ENCODE measurements around the gene GSK3B. TPM values are rescaled to one million over a fixed set of nuclear protein-coding genes. Genes with fewer than 3 reads are reported as not detected.
A peak's percentile ranks its signal among the peaks of the same experiment; 100 is the strongest.

GSK3B gene
- polyA plus RNA-seq (2012; ENCODE audit: low read depth, missing spikeins): 20.8 TPM

DNA sequence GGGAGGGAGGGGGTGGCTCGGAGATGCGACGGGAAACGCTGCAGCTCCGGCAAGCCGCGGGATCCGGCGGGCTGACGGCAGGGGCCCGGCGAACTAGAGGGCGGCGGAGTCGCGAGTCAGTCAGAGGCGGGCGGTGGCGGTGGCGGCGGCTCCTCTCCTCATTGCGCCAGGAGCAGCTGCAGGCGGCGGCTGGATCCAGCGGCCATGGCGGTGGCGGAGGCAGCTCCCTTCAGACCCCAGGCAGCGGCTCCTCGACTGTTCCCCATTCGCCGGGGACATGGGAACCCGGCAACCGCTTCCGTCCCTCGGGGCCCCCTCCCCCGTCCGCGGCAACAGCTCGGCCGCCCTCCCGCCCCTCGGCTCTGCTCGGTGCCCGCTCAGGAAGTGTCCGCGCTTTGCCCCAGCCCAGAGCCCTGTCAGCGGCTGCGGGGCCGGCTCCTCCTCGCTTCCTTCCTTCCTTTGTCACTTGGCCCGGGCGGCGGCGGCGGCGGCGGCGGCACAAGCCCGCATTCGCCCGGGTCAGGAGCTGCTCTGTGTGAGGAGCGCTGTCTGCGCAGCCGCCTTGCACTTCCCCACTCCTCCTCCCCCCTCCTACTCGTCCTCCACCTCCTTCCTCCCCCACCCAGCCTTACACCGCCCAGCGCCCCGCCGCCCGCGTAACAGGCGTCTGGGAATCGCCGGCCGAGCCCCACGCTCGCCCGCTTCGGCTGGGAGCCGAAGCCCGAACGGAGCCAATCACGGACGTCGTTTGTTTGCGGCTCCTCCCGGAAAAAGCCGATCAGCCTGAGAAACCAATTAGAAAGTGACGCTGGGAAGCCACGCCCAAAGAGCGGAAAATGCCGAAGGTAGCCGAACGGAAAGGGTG is at the start of gene GSK3B:
Gene GSK3B, minus strand, starts transcription at position 537 of the 865 bp plus-strand sequence. CDS start 1,013 bp downstream, outside the sequence.
- DNase-seq (ENCODE audit: insufficient read length, low spot score) (peak; percentile 70), FAIRE-seq (peak; percentile 99)

GRCh38 chr3:120143676-120144075 is 49.4 kb upstream of the GSK3B start:
- FAIRE-seq (no peak), DNase-seq (ENCODE audit: insufficient read length, low spot score) (no peak)
- TF ChIP-seq TAF1 (IDR thresholded peaks at IDR 0.05; ENCODE audit: low read depth, low read length) (no peak), PAX5 (IDR thresholded peaks at IDR 0.05; ENCODE audit: insufficient read depth, low read length, severe bottlenecking) (no peak), SPI1 (IDR thresholded peaks at IDR 0.05; ENCODE audit: low read depth, low read length) (no peak), POLR2A (IDR thresholded peaks at IDR 0.05; ENCODE audit: low read depth, low read length) (no peak), POLR2AphosphoS5 (IDR thresholded peaks at IDR 0.05; ENCODE audit: low read depth, low read length) (no peak), POU2F2 (IDR thresholded peaks at IDR 0.05; ENCODE audit: low read depth, low read length) (no peak)

More for the DNA sequence above, at the start of gene GSK3B:
- TF ChIP-seq POLR2A (IDR thresholded peaks at IDR 0.05; ENCODE audit: low read depth, low read length) (peak; percentile 80), SPI1 (IDR thresholded peaks at IDR 0.05; ENCODE audit: low read depth, low read length) (peak; percentile 61), POU2F2 (IDR thresholded peaks at IDR 0.05; ENCODE audit: low read depth, low read length) (peak; percentile 39; the same call in 1 of the 2 replicates), TAF1 (IDR thresholded peaks at IDR 0.05; ENCODE audit: low read depth, low read length) (peak; percentile 64), POLR2AphosphoS5 (IDR thresholded peaks at IDR 0.05; ENCODE audit: low read depth, low read length) (peak; percentile 68), PAX5 (IDR thresholded peaks at IDR 0.05; ENCODE audit: insufficient read depth, low read length, severe bottlenecking) (no peak)

GRCh38 chr3:120142236-120142635 is 48.0 kb upstream of the GSK3B start:
- FAIRE-seq (no peak), DNase-seq (ENCODE audit: insufficient read length, low spot score) (no peak)
- no peak for TF ChIP-seq PAX5 (IDR thresholded peaks at IDR 0.05; ENCODE audit: insufficient read depth, low read length, severe bottlenecking)
- TF ChIP-seq POU2F2 (IDR thresholded peaks at IDR 0.05; ENCODE audit: low read depth, low read length): no peak
- no peak for TF ChIP-seq POLR2A (IDR thresholded peaks at IDR 0.05; ENCODE audit: low read depth, low read length)
- TF ChIP-seq SPI1 (IDR thresholded peaks at IDR 0.05; ENCODE audit: low read depth, low read length): no peak
- no peak for TF ChIP-seq TAF1 (IDR thresholded peaks at IDR 0.05; ENCODE audit: low read depth, low read length)
- TF ChIP-seq POLR2AphosphoS5 (IDR thresholded peaks at IDR 0.05; ENCODE audit: low read depth, low read length): no peak

DNA sequence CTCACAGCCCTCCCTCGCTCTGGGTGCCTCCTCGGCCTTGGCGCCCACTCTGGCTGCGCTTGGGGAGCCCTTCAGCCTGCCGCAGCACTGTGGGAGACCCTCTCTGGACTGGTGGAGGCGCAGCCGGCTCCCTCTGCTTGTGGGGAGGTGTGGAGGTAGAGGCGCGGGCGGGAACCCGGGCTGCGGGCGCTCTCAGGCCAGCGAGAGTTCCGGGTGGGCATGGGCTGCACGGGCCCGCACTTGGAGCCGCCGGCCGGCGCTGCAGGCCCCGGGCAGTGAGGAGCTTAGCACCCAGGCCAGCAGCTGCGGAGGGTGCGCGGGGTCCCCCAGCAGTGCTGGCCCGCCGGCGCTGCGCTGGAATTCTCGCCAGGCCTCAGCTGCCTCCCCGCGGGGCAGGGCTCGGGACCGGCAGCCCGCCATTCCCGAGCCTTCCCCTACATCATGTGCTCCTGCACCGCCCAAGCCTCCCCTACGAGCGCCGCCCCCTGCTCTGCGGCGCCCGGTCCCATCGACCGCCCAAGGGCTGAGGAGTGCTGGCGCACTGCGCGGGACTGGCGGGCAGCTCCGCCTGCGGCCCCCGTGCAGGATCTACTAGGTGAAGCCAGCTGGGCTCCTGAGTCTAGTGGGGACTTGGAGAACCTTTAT is 46.0 kb upstream of the GSK3B start:
- no peak for DNase-seq (ENCODE audit: insufficient read length, low spot score)
- TF ChIP-seq PAX5 (IDR thresholded peaks at IDR 0.05; ENCODE audit: insufficient read depth, low read length, severe bottlenecking) (no peak), POLR2A (IDR thresholded peaks at IDR 0.05; ENCODE audit: low read depth, low read length) (no peak), TAF1 (IDR thresholded peaks at IDR 0.05; ENCODE audit: low read depth, low read length) (no peak), SPI1 (IDR thresholded peaks at IDR 0.05; ENCODE audit: low read depth, low read length) (no peak), POLR2AphosphoS5 (IDR thresholded peaks at IDR 0.05; ENCODE audit: low read depth, low read length) (no peak), POU2F2 (IDR thresholded peaks at IDR 0.05; ENCODE audit: low read depth, low read length) (no peak)
- FAIRE-seq: no peak

DNA sequence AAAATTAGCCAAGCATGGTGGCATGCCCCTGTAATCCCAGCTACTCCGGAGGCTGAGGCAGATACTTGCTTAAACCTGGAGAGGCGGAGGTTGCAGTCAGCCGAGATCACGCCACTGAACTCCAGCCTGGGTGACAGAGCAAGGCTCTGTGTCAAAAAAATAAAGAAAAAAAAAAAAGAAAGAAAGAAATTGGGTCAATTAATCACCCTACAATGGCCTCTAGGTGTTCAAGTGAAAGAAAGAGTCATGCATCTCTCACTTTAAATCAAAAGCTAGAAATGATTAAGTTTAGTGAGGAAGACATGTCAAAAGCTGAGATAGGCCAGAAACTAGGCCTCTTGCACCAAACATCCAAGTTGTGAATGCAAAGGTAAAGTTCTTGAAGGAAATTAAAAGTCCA is 44.9 kb upstream of the GSK3B start:
- FAIRE-seq: no peak
- no peak for DNase-seq (ENCODE audit: insufficient read length, low spot score)
- TF ChIP-seq POLR2AphosphoS5 (IDR thresholded peaks at IDR 0.05; ENCODE audit: low read depth, low read length) (no peak), TAF1 (IDR thresholded peaks at IDR 0.05; ENCODE audit: low read depth, low read length) (no peak), PAX5 (IDR thresholded peaks at IDR 0.05; ENCODE audit: insufficient read depth, low read length, severe bottlenecking) (no peak), SPI1 (IDR thresholded peaks at IDR 0.05; ENCODE audit: low read depth, low read length) (no peak), POLR2A (IDR thresholded peaks at IDR 0.05; ENCODE audit: low read depth, low read length) (no peak), POU2F2 (IDR thresholded peaks at IDR 0.05; ENCODE audit: low read depth, low read length) (no peak)

- FAIRE-seq (no peak), DNase-seq (ENCODE audit: insufficient read length, low spot score) (no peak)
- TF ChIP-seq POLR2A (IDR thresholded peaks at IDR 0.05; ENCODE audit: low read depth, low read length) (no peak), TAF1 (IDR thresholded peaks at IDR 0.05; ENCODE audit: low read depth, low read length) (no peak), POU2F2 (IDR thresholded peaks at IDR 0.05; ENCODE audit: low read depth, low read length) (no peak), POLR2AphosphoS5 (IDR thresholded peaks at IDR 0.05; ENCODE audit: low read depth, low read length) (no peak), SPI1 (IDR thresholded peaks at IDR 0.05; ENCODE audit: low read depth, low read length) (no peak), PAX5 (IDR thresholded peaks at IDR 0.05; ENCODE audit: insufficient read depth, low read length, severe bottlenecking) (no peak)
Measured at GRCh38 chr3:120137548-120137947, 43.3 kb upstream of the GSK3B start.

GRCh38 chr3:120130656-120131055 is 36.4 kb upstream of the GSK3B start:
- FAIRE-seq (no peak), DNase-seq (ENCODE audit: insufficient read length, low spot score) (no peak)
- TF ChIP-seq POLR2A (IDR thresholded peaks at IDR 0.05; ENCODE audit: low read depth, low read length) (no peak), PAX5 (IDR thresholded peaks at IDR 0.05; ENCODE audit: insufficient read depth, low read length, severe bottlenecking) (no peak), SPI1 (IDR thresholded peaks at IDR 0.05; ENCODE audit: low read depth, low read length) (no peak), POLR2AphosphoS5 (IDR thresholded peaks at IDR 0.05; ENCODE audit: low read depth, low read length) (no peak), POU2F2 (IDR thresholded peaks at IDR 0.05; ENCODE audit: low read depth, low read length) (no peak), TAF1 (IDR thresholded peaks at IDR 0.05; ENCODE audit: low read depth, low read length) (no peak)

GRCh38 chr3:120129718-120130513 is 35.7 kb upstream of the GSK3B start:
- FAIRE-seq (peak; percentile 45), DNase-seq (ENCODE audit: insufficient read length, low spot score) (no peak)
- TF ChIP-seq PAX5 (IDR thresholded peaks at IDR 0.05; ENCODE audit: insufficient read depth, low read length, severe bottlenecking): no peak
- TF ChIP-seq POLR2A (IDR thresholded peaks at IDR 0.05; ENCODE audit: low read depth, low read length): no peak
